ENCODE results near the gene TFF3. TPM values are rescaled to one million over a fixed set of nuclear protein-coding genes. Genes with fewer than 3 reads are reported as not detected.

Gene TFF3
- polyA plus RNA-seq, 1 donor from 2014 or later = not detected

DNA sequence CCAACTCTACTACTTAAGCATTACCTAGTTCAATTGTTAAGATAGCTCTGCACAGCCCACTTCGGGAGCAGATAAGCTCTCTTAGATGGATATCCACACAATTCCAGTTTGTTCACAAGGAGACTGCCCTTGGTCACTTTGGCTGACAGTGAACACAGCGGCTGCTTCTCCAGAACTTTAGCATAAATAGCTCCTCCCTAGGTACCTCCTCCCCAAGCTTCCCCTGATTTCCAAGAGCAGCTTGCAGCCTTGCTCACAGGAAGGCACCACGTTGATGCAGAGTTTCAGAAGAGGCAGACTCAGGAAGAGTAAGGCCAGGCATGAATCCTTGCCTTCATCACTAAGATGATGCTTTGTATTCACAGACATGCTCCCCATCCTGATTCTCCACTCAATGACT is 24.7 kb downstream of the TFF3 start:
- TF ChIP-seq TAF1 (IDR thresholded peaks at IDR 0.05; ENCODE audit: low read depth) = no peak
- TF ChIP-seq RAD21 (conservative IDR thresholded peaks at IDR 0.05) = no peak
- no peak for TF ChIP-seq EP300 (conservative IDR thresholded peaks at IDR 0.05; ENCODE audit: poor library complexity, severe bottlenecking)
- TF ChIP-seq MXI1 (conservative IDR thresholded peaks at IDR 0.05; ENCODE audit: poor library complexity, severe bottlenecking) = no peak
- TF ChIP-seq SMC3 (conservative IDR thresholded peaks at IDR 0.05; ENCODE audit: poor library complexity) = no peak
- TF ChIP-seq POLR2AphosphoS5 (IDR thresholded peaks at IDR 0.05) = no peak
- TF ChIP-seq, protein P1, sequence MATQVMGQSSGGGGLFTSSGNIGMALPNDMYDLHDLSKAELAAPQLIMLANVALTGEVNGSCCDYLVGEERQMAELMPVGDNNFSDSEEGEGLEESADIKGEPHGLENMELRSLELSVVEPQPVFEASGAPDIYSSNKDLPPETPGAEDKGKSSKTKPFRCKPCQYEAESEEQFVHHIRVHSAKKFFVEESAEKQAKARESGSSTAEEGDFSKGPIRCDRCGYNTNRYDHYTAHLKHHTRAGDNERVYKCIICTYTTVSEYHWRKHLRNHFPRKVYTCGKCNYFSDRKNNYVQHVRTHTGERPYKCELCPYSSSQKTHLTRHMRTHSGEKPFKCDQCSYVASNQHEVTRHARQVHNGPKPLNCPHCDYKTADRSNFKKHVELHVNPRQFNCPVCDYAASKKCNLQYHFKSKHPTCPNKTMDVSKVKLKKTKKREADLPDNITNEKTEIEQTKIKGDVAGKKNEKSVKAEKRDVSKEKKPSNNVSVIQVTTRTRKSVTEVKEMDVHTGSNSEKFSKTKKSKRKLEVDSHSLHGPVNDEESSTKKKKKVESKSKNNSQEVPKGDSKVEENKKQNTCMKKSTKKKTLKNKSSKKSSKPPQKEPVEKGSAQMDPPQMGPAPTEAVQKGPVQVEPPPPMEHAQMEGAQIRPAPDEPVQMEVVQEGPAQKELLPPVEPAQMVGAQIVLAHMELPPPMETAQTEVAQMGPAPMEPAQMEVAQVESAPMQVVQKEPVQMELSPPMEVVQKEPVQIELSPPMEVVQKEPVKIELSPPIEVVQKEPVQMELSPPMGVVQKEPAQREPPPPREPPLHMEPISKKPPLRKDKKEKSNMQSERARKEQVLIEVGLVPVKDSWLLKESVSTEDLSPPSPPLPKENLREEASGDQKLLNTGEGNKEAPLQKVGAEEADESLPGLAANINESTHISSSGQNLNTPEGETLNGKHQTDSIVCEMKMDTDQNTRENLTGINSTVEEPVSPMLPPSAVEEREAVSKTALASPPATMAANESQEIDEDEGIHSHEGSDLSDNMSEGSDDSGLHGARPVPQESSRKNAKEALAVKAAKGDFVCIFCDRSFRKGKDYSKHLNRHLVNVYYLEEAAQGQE (IDR thresholded peaks at IDR 0.05; ENCODE audit: borderline replicate concordance) = no peak
- TF ChIP-seq, protein P2, sequence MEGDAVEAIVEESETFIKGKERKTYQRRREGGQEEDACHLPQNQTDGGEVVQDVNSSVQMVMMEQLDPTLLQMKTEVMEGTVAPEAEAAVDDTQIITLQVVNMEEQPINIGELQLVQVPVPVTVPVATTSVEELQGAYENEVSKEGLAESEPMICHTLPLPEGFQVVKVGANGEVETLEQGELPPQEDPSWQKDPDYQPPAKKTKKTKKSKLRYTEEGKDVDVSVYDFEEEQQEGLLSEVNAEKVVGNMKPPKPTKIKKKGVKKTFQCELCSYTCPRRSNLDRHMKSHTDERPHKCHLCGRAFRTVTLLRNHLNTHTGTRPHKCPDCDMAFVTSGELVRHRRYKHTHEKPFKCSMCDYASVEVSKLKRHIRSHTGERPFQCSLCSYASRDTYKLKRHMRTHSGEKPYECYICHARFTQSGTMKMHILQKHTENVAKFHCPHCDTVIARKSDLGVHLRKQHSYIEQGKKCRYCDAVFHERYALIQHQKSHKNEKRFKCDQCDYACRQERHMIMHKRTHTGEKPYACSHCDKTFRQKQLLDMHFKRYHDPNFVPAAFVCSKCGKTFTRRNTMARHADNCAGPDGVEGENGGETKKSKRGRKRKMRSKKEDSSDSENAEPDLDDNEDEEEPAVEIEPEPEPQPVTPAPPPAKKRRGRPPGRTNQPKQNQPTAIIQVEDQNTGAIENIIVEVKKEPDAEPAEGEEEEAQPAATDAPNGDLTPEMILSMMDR (IDR thresholded peaks at IDR 0.05; ENCODE audit: poor library complexity, severe bottlenecking) = no peak
- TF ChIP-seq EZH2 (IDR thresholded peaks at IDR 0.05; ENCODE audit: borderline replicate concordance, insufficient read depth, low read length, poor library complexity, severe bottlenecking) = no peak
- H3K4me2 ChIP-seq (ENCODE audit: low read length) = no peak overlapping the region
- H3K27me3 ChIP-seq (ENCODE audit: insufficient read depth, low read depth, low read length) = no peaks in the 10 kb centered on the region
- no peaks in the 10 kb centered on the region for H3K9me2 ChIP-seq (ENCODE audit: insufficient read depth, low read length)
- no peaks in the 10 kb centered on the region for H3K9me3 ChIP-seq (ENCODE audit: low read length)
- H3K79me2 ChIP-seq (replicated peaks; ENCODE audit: insufficient read depth, low read length) = no peaks in the 10 kb centered on the region
- no peaks in the 10 kb centered on the region for H3F3A ChIP-seq (ENCODE audit: insufficient read depth, low read length, poor library complexity, severe bottlenecking)
- H3K4me3 ChIP-seq (ENCODE audit: low read length) = no peak overlapping the region
- H3K27ac ChIP-seq (ENCODE audit: low read length) = no peak overlapping the region
- no peaks in the 10 kb centered on the region for H4K20me1 ChIP-seq (ENCODE audit: insufficient read depth)
- H3K36me3 ChIP-seq (ENCODE audit: insufficient read depth, low read length) = peaks cover 4% of the 10 kb centered on the region
- no peak overlapping the region for H2AFZ ChIP-seq (ENCODE audit: low read depth, low read length)
- no peak overlapping the region for H3K9ac ChIP-seq (ENCODE audit: low read length)

DNA sequence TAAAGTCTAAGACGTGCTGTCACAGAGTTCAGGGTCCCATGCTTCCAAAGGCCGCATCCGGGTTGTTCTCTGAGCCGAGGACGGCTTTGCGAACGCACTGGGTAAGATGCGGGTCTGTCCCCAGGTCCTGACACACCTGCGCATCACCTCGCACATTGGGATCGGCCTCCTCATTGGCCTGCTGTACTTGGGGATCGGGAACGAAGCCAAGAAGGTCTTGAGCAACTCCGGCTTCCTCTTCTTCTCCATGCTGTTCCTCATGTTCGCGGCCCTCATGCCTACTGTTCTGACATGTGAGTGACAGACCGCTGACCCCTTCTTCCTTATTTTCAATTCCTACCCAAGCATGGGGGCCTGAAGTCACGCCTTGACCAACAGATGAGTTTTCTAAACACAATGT is 25.3 kb downstream of the TFF3 start:
- no peak for TF ChIP-seq TAF1 (IDR thresholded peaks at IDR 0.05; ENCODE audit: low read depth)
- no peak for TF ChIP-seq MXI1 (conservative IDR thresholded peaks at IDR 0.05; ENCODE audit: poor library complexity, severe bottlenecking)
- TF ChIP-seq SMC3 (conservative IDR thresholded peaks at IDR 0.05; ENCODE audit: poor library complexity) = no peak
- TF ChIP-seq RAD21 (conservative IDR thresholded peaks at IDR 0.05) = no peak
- TF ChIP-seq, protein P1 (IDR thresholded peaks at IDR 0.05; ENCODE audit: borderline replicate concordance) = no peak
- no peak for TF ChIP-seq EZH2 (IDR thresholded peaks at IDR 0.05; ENCODE audit: borderline replicate concordance, insufficient read depth, low read length, poor library complexity, severe bottlenecking)
- no peak for TF ChIP-seq POLR2AphosphoS5 (IDR thresholded peaks at IDR 0.05)
- TF ChIP-seq, protein P2 (IDR thresholded peaks at IDR 0.05; ENCODE audit: poor library complexity, severe bottlenecking) = no peak
- H3K27me3 ChIP-seq (ENCODE audit: insufficient read depth, low read depth, low read length) = no peaks in the 10 kb centered on the region
- H4K20me1 ChIP-seq (ENCODE audit: insufficient read depth) = no peaks in the 10 kb centered on the region
- no peaks in the 10 kb centered on the region for H3K9me3 ChIP-seq (ENCODE audit: low read length)
- H3K9ac ChIP-seq (ENCODE audit: low read length) = no peak overlapping the region
- H3K9me2 ChIP-seq (ENCODE audit: insufficient read depth, low read length) = no peaks in the 10 kb centered on the region
- no peaks in the 10 kb centered on the region for H3K79me2 ChIP-seq (replicated peaks; ENCODE audit: insufficient read depth, low read length)
- no peak overlapping the region for H3K27ac ChIP-seq (ENCODE audit: low read length)
- H3K36me3 ChIP-seq (ENCODE audit: insufficient read depth, low read length) = peaks cover 4% of the 10 kb centered on the region
- H3F3A ChIP-seq (ENCODE audit: insufficient read depth, low read length, poor library complexity, severe bottlenecking) = no peaks in the 10 kb centered on the region
- H3K4me3 ChIP-seq (ENCODE audit: low read length) = no peak overlapping the region
- no peak overlapping the region for H2AFZ ChIP-seq (ENCODE audit: low read depth, low read length)
- no peak overlapping the region for H3K4me2 ChIP-seq (ENCODE audit: low read length)

All from neural cell (in vitro differentiated cells).